SU-DHL-6 (cell line): ENCODE measurements around the gene DNAL4.

Source experiments
- H2AFZ ChIP-seq: fragments of 200-600 bp; sonication (generic); 2 replicates; pipeline ENCODE4 v1.6.1; 2014; ENCODE audit warnings: low read depth, mild to moderate bottlenecking, moderate library complexity, mixed read lengths, antibody characterized with exemption, low read length; ENCODE audit not compliant: severe bottlenecking
- H3F3A ChIP-seq: fragments of 200-600 bp; shearing (Covaris generic); 2 replicates; pipeline ENCODE4 v1.6.0; 2016; ENCODE audit warnings: antibody characterized with exemption, mild to moderate bottlenecking; ENCODE audit not compliant: insufficient read depth
- H3K27ac ChIP-seq: fragments of 200-600 bp; sonication (generic); 2 replicates; pipeline ENCODE4 v1.5.1; 2016; ENCODE audit warnings: low read depth, mild to moderate bottlenecking, low read length, moderate library complexity, mixed read lengths
- H3K27me3 ChIP-seq: fragments of 200-600 bp; sonication (generic), shearing (Covaris generic); 2 replicates; pipeline ENCODE4 v1.6.0; 2014; ENCODE audit warnings: mild to moderate bottlenecking, low read length
- H3K36me3 ChIP-seq: fragments of 200-600 bp; sonication (generic); 2 replicates; pipeline ENCODE4 v1.6.1; 2014; ENCODE audit warnings: mild to moderate bottlenecking, low read length, mixed read lengths
- H3K4me2 ChIP-seq: fragments of 300-600, 200-600 bp; shearing (Covaris generic), sonication (generic); 2 replicates; pipeline ENCODE4 v1.6.0; 2014; ENCODE audit warnings: low read length, low read depth, mild to moderate bottlenecking; ENCODE audit not compliant: poor library complexity, severe bottlenecking
- H3K4me3 ChIP-seq: fragments of 200-600 bp; sonication (generic); 2 replicates; pipeline ENCODE4 v1.5.1; 2014; ENCODE audit warnings: antibody characterized with exemption, low read length, mild to moderate bottlenecking, mixed read lengths; ENCODE audit not compliant: insufficient read depth, poor library complexity, severe bottlenecking
- H3K79me2 ChIP-seq: fragments of 200-600 bp; sonication (generic); 2 replicates; pipeline ENCODE4 v1.6.1; 2014; ENCODE audit warnings: mild to moderate bottlenecking, low read length, moderate library complexity; ENCODE audit not compliant: insufficient read depth
- H3K9ac ChIP-seq: fragments of 200-600 bp; sonication (generic); 2 replicates; pipeline ENCODE4 v1.7.0; 2014; ENCODE audit warnings: mild to moderate bottlenecking, low read length
- H3K9me2 ChIP-seq: fragments of 200-600 bp; sonication (generic); replicated peaks from 2 replicates; pipeline ENCODE4 v1.6.1; 2014; ENCODE audit warnings: low read length; ENCODE audit not compliant: insufficient read depth
- H3K9me3 ChIP-seq: fragments of 200-600 bp; sonication (generic); 2 replicates; pipeline ENCODE4 v1.6.1; 2014; ENCODE audit warnings: low read length, mixed read lengths; ENCODE audit not compliant: insufficient read depth
- H4K20me1 ChIP-seq: fragments of 200-600 bp; sonication (generic); 2 replicates; pipeline ENCODE4 v1.6.1; 2014; ENCODE audit warnings: low read depth, mild to moderate bottlenecking, antibody characterized with exemption, low read length, moderate library complexity, mixed read lengths
- CTCF ChIP-seq: fragments of 200-600 bp; sonication (generic); IDR thresholded peaks from one replicate; pipeline ENCODE4 v1.5.1; 2017; ENCODE audit warnings: antibody characterized with exemption, mild to moderate bottlenecking, low read length, moderate library complexity; ENCODE audit not compliant: insufficient read depth, poor library complexity, severe bottlenecking
- EZH2phosphoT487 ChIP-seq: fragments of 200-600 bp; sonication (generic), shearing (Covaris generic); conservative IDR thresholded peaks from 2 replicates; pipeline ENCODE4 v1.6.1; 2018; ENCODE audit warnings: mild to moderate bottlenecking, antibody characterized with exemption, low read length, moderate library complexity, mixed read lengths

Gene DNAL4

GRCh38 chr22:38756711-38757463 lies 37.1 kb downstream of the DNAL4 start:
- Histone ChIP-seq H3K9ac (peak overlapping the region; percentile 84), H3F3A (peaks cover 23% of the 10 kb centered on the region), H2AFZ (peak overlapping the region; percentile 93), H3K27ac (peak overlapping the region; percentile 37), H3K9me2 (no peaks in the 10 kb centered on the region), H3K9me3 (no peaks in the 10 kb centered on the region), H4K20me1 (no peaks in the 10 kb centered on the region), H3K36me3 (no peaks in the 10 kb centered on the region), H3K4me2 (peak overlapping the region; percentile 81), H3K4me3 (peak overlapping the region; percentile 64), H3K27me3 (no peaks in the 10 kb centered on the region), H3K79me2 (peaks cover 29% of the 10 kb centered on the region)
- TF ChIP-seq EZH2phosphoT487 = no peak
- TF ChIP-seq CTCF = no peak

GRCh38 chr22:38755911-38756532 lies 37.9 kb downstream of the DNAL4 start, which contains the start of gene SUN2:
SUN2 (minus strand) TSS chr22:38755998; CDS start chr22:38752628, 3,370 bp downstream.
- Histone ChIP-seq H3K27ac (peak within 1 kb of the TSS; percentile 90), H2AFZ (peak within 1 kb of the TSS; percentile 93), H4K20me1 (no peaks in the 10 kb centered on the region)

GRCh38 chr22:38755155-38755910 lies 38.6 kb downstream of the DNAL4 start:
- Histone ChIP-seq H3K9me3 (no peaks in the 10 kb centered on the region), H3K4me3 (peak overlapping the region; percentile 64), H3K4me2 (peak overlapping the region; percentile 93), H3F3A (peaks cover 28% of the 10 kb centered on the region), H3K9me2 (no peaks in the 10 kb centered on the region), H3K9ac (peak overlapping the region; percentile 84), H3K79me2 (peaks cover 29% of the 10 kb centered on the region), H3K27ac (peak overlapping the region; percentile 90), H4K20me1 (no peaks in the 10 kb centered on the region), H2AFZ (no peak overlapping the region), H3K36me3 (no peaks in the 10 kb centered on the region), H3K27me3 (no peaks in the 10 kb centered on the region)
- TF ChIP-seq CTCF (no peak), EZH2phosphoT487 (no peak)

More at GRCh38 chr22:38755911-38756532, 37.9 kb downstream of the DNAL4 start, which contains the start of gene SUN2:
- Histone ChIP-seq H3K36me3 (no peaks in the 10 kb centered on the region), H3F3A (peaks cover 28% of the 10 kb centered on the region), H3K9me2 (no peaks in the 10 kb centered on the region), H3K4me3 (peak within 1 kb of the TSS; percentile 64), H3K9ac (peak within 1 kb of the TSS; percentile 84), H3K27me3 (no peaks in the 10 kb centered on the region), H3K79me2 (peaks cover 29% of the 10 kb centered on the region), H3K9me3 (no peaks in the 10 kb centered on the region), H3K4me2 (peak within 1 kb of the TSS; percentile 93)
- no peak for TF ChIP-seq CTCF
- no peak for TF ChIP-seq EZH2phosphoT487
